Fibroblast of villous mesenchyme (primary cell): ENCODE measurements around the gene DENND5B. TPM values are rescaled to one million over a fixed set of nuclear protein-coding genes. Genes with fewer than 3 reads are reported as not detected.
"Not testable (repeated sequence)": the region's sequence is repeated elsewhere in the genome, so short reads cannot be mapped to it uniquely, and the experiment has no call there.

Source experiments
- DNase-seq: peaks from one replicate; pipeline ENCODE4 v3.0.0-alpha.2; 2010; ENCODE audit warnings: low read depth
- H3K4me3 ChIP-seq: 2 replicates; pipeline ENCODE4 v1.5.1; 2011; ENCODE audit warnings: low read depth, mild to moderate bottlenecking, low read length
- total RNA-seq: library from RNA; depleted of rRNA; stranded (reverse); fragments of >200 nt; gene quantifications from 2 replicates; pipeline ENCODE4 v1.2.3, GENCODE V29; 2012
- TF ChIP-seq, protein P1 (sequence below): IDR thresholded peaks from 2 replicates; pipeline ENCODE4 v1.5.1; 2012; ENCODE audit warnings: low read depth, mild to moderate bottlenecking, low read length; ENCODE audit not compliant: insufficient read depth

The DENND5B gene
- total RNA-seq, 1 donor = 11.7 TPM

DNA sequence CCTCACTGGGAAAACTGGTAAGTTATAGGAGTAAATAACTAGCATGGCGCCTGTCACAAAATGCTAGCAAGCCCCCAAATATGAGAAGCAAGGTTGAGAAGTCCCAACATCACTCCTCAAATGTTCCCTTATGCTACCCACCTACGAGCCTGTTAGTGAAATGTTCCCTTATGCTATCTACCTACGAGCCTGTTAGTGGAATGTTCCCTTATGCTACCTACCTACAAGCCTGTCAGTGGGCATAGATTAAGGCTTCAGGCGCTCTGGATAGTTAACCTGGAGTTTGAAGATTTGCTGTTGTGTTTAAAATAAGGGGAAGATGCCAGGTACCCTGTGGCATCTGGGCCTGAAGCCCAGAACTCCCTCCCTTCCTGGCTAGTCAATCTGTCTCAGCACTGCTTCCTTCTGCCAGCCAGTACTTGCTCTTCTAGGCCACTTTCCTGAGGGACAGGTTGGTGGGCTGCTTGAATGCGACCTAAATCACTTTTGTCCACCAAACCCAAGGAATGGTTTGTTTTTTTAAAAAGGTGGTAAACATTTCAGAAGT, 197.9 kb downstream of the DENND5B start:
- no peak for DNase-seq
- H3K4me3 ChIP-seq = no peak overlapping the region
- TF ChIP-seq, protein P1, sequence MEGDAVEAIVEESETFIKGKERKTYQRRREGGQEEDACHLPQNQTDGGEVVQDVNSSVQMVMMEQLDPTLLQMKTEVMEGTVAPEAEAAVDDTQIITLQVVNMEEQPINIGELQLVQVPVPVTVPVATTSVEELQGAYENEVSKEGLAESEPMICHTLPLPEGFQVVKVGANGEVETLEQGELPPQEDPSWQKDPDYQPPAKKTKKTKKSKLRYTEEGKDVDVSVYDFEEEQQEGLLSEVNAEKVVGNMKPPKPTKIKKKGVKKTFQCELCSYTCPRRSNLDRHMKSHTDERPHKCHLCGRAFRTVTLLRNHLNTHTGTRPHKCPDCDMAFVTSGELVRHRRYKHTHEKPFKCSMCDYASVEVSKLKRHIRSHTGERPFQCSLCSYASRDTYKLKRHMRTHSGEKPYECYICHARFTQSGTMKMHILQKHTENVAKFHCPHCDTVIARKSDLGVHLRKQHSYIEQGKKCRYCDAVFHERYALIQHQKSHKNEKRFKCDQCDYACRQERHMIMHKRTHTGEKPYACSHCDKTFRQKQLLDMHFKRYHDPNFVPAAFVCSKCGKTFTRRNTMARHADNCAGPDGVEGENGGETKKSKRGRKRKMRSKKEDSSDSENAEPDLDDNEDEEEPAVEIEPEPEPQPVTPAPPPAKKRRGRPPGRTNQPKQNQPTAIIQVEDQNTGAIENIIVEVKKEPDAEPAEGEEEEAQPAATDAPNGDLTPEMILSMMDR = no peak

- TF ChIP-seq, protein P1 = no peak
- no peak for DNase-seq
- H3K4me3 ChIP-seq = no peak overlapping the region
Observed at GRCh38 chr12:31390991-31391390, 199.9 kb downstream of the DENND5B start.

GRCh38 chr12:31388713-31389112, 202.2 kb downstream of the DENND5B start:
- no peak for DNase-seq
- H3K4me3 ChIP-seq = no peak overlapping the region
- TF ChIP-seq, protein P1 = no peak

DNA sequence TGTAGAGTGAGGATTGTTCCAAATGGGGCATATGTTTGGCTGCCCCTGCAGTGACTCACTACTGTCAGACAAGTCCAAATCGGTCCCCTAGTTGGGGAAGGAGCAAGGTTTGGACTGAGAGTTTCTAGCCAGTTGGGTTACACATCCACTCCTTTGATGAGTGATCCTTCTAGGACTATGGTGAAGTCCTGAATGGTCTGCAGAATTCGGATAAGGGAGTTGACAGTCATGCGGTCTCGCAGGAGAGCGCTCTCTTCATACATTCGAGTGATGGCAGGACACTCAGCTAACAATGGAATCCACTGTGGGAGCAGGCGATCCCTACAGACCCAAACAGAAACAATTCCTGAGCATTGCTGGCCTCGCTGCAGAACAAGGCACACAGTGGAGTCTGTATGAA, 203.5 kb downstream of the DENND5B start:
- TF ChIP-seq, protein P1 = no peak
- H3K4me3 ChIP-seq = no peak overlapping the region
- no peak for DNase-seq

DNA sequence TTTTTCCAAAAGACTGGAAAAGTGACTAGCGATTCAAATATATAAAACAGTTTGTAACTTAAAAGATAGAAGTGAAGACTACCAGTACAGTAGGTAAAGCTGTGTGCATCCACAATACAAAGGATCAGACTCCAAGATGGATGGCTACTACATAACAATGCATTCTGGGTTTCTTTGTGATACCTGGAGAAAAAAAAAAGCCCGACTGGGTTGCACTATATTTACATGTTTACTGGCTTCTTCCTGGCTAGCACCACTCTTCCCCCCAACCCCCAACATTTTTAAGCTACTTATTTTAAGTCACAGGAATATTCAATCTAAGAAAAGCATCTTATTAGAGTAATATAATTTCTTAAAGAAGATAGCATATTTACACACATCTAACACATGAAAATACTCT, 203.9 kb downstream of the DENND5B start:
- no peak overlapping the region for H3K4me3 ChIP-seq
- DNase-seq = no peak
- TF ChIP-seq, protein P1 = no peak

GRCh38 chr12:31386364-31386777, 204.6 kb downstream of the DENND5B start:
- H3K4me3 ChIP-seq = no peak overlapping the region
- DNase-seq = no peak
- TF ChIP-seq, protein P1 = no peak

GRCh38 chr12:31377210-31377609, 213.7 kb downstream of the DENND5B start:
- DNase-seq = not testable (repeated sequence)

GRCh38 chr12:31375422-31375821, 215.5 kb downstream of the DENND5B start:
- DNase-seq, H3K4me3 ChIP-seq: not testable (repeated sequence)

More at GRCh38 chr12:31377210-31377609, 213.7 kb downstream of the DENND5B start:
- H3K4me3 ChIP-seq = not testable (repeated sequence)
